Stimulated activated CD4-positive, alpha-beta T cell treated with anti-CD3 and anti-CD28 coated beads, TNF-alpha, amount 100 ng/mL, for 48 hours (primary cell): Measurements from ENCODE around the gene CPLX1.
"Not testable (repeated sequence)": the region's sequence is repeated elsewhere in the genome, so short reads cannot be mapped to it uniquely, and the experiment has no call there.

ENCODE experiments used
- DNase-seq, 3 donors: peaks; one replicate each; pipeline ENCODE4 v3.0.0-alpha.2; 2020; ENCODE audit warnings: low read depth in 3 of 3

Gene CPLX1

GRCh38 chr4:820230-821172 lies 5.4 kb downstream of the CPLX1 start:
- DNase-seq, result no peak

GRCh38 chr4:819401-820229 lies 6.3 kb downstream of the CPLX1 start:
- no peak for DNase-seq

- no peak for DNase-seq
These were observed 7.6 kb downstream of the CPLX1 start for GRCh38 chr4:818106-818921.

- DNase-seq, result no peak
These were observed 10.3 kb downstream of the CPLX1 start for GRCh38 chr4:815464-816146.

GRCh38 chr4:814312-814850 lies 11.5 kb downstream of the CPLX1 start:
- DNase-seq, result no peak

- no peak for DNase-seq
These were observed 12.0 kb downstream of the CPLX1 start for GRCh38 chr4:813900-814299.

- DNase-seq, result no peak
These were observed 16.9 kb downstream of the CPLX1 start for GRCh38 chr4:808860-809570.

- no peak for DNase-seq
These were observed 18.1 kb downstream of the CPLX1 start for GRCh38 chr4:807792-808191.

- not testable (repeated sequence) for DNase-seq
These were observed 18.9 kb downstream of the CPLX1 start for GRCh38 chr4:806979-807378.

GRCh38 chr4:804804-805203 lies 21.1 kb downstream of the CPLX1 start:
- DNase-seq, result no peak

- DNase-seq, result no peak
These were observed 22.0 kb downstream of the CPLX1 start for GRCh38 chr4:803884-804283.

- DNase-seq, result no peak
These were observed 24.3 kb downstream of the CPLX1 start for GRCh38 chr4:801436-802124.

GRCh38 chr4:797066-797465 lies 28.9 kb downstream of the CPLX1 start:
- DNase-seq, result no peak

GRCh38 chr4:796206-796605 lies 29.7 kb downstream of the CPLX1 start:
- DNase-seq, result no peak

- no peak for DNase-seq
These were observed 30.2 kb downstream of the CPLX1 start for GRCh38 chr4:795726-796119.

GRCh38 chr4:794900-795725 lies 30.8 kb downstream of the CPLX1 start:
- DNase-seq, result no peak

- DNase-seq, result no peak
These were observed 31.8 kb downstream of the CPLX1 start for GRCh38 chr4:793941-794621.
